ENCODE measurements around the gene IGFBP2. TPM values are rescaled to one million over a fixed set of nuclear protein-coding genes. Genes with fewer than 3 reads are reported as not detected.

Gene IGFBP2
- polyA plus RNA-seq, 1 of the 3 experiments (the other 2 are of a cell fraction): 695 TPM

GRCh38 chr2:216619411-216620393, 13.5 kb upstream of the IGFBP2 start (continued):
- TF ChIP-seq IRF3 (IDR thresholded peaks at IDR 0.05; ENCODE audit: low read depth, low read length) (no peak), NFIC (IDR thresholded peaks at IDR 0.05; ENCODE audit: borderline replicate concordance) (no peak), EP300 (IDR thresholded peaks at IDR 0.05; ENCODE audit: borderline replicate concordance in 1 of 2, low read depth in 1 of 2, low read length in 1 of 2) (peak in 1 of 2 experiments; percentile 76; a peak in 2 of 4 replicates), SMC3 (IDR thresholded peaks at IDR 0.05; ENCODE audit: low read depth, low read length) (0 out of 2 replicates have a peak, but pooled peaks have one; percentile 2), MXI1 (IDR thresholded peaks at IDR 0.05; ENCODE audit: low read depth, low read length) (peak; percentile 70; the same call in 1 of the 2 replicates), YY1 (IDR thresholded peaks at IDR 0.05; ENCODE audit: low read depth) (no peak), FOXM1 (IDR thresholded peaks at IDR 0.05; ENCODE audit: low read depth) (no peak), USF1 (IDR thresholded peaks at IDR 0.05; ENCODE audit: borderline replicate concordance, low read depth) (no peak), RCOR1 (IDR thresholded peaks at IDR 0.05; ENCODE audit: low read length) (peak; percentile 52; the same call in 1 of the 2 replicates), EZH2phosphoT487 (IDR thresholded peaks at IDR 0.05; ENCODE audit: borderline replicate concordance, low read depth) (no peak), FOXJ3 (CRISPR knock-in tag; IDR thresholded peaks at IDR 0.05) (peak; percentile 34; the same call in 1 of the 2 replicates)

- Histone ChIP-seq H3K79me2 (ENCODE audit: insufficient read depth) (no peaks in the 10 kb centered on the region), H3K4me2 (no peak overlapping the region), H4K20me1 (ENCODE audit: insufficient read depth) (no peaks in the 10 kb centered on the region), H3K27ac (ENCODE audit: low read depth in 2 of 2, low read length in 1 of 2) (peak overlapping the region in 1 of 2 experiments; percentile 90; a peak in 2 of 4 replicates), H3F3A (replicated peaks; ENCODE audit: insufficient read depth) (no peaks in the 10 kb centered on the region), H3K4me1 (ENCODE audit: control insufficient read depth in 1 of 2, insufficient read depth in 2 of 2, low read depth in 1 of 2, low read length in 1 of 2) (peaks cover 19 to 38% of the 10 kb centered on the region in 2 experiments; a peak in 3 of 4 replicates), H3K9ac (no peak overlapping the region), H3K9me3 (no peaks in the 10 kb centered on the region), H3K9me2 (no peaks in the 10 kb centered on the region), H2AFZ (ENCODE audit: low read depth) (no peak overlapping the region), H3K4me3 (ENCODE audit: low read depth in 2 of 2, low read length in 1 of 2) (no peak overlapping the region), H3K27me3 (ENCODE audit: insufficient read depth) (no peaks in the 10 kb centered on the region), H3K36me3 (replicated peaks in 1 of 2; ENCODE audit: control insufficient read depth in 1 of 2, insufficient read depth in 2 of 2, low read length in 1 of 2) (no peaks in the 10 kb centered on the region)
- CTCF ChIA-PET: interaction anchor here (0.9 to 8.3 kb wide), 7 partner anchors 11 to 102 kb away, joined by 3 to 62 read pairs (median 4); no protein-coding TSS in a partner anchor
- no peak for DNase-seq
- TF ChIP-seq NFIC (IDR thresholded peaks at IDR 0.05; ENCODE audit: borderline replicate concordance): no peak
- no peak for TF ChIP-seq MXI1 (IDR thresholded peaks at IDR 0.05; ENCODE audit: low read depth, low read length)
- TF ChIP-seq RAD21 (IDR thresholded peaks at IDR 0.05; ENCODE audit: low read length): no peak
- TF ChIP-seq USF2 (IDR thresholded peaks at IDR 0.05; ENCODE audit: borderline replicate concordance, low read depth, low read length): no peak
- TF ChIP-seq USF1 (IDR thresholded peaks at IDR 0.05; ENCODE audit: borderline replicate concordance, low read depth): no peak
- TF ChIP-seq JUND (IDR thresholded peaks at IDR 0.05): no peak
- no peak for TF ChIP-seq TAF1 (IDR thresholded peaks at IDR 0.05; ENCODE audit: borderline replicate concordance, low read depth, low read length)
- no peak for TF ChIP-seq RFX5 (IDR thresholded peaks at IDR 0.05; ENCODE audit: low read length)
- no peak for TF ChIP-seq FOXJ3 (CRISPR knock-in tag; IDR thresholded peaks at IDR 0.05)
- TF ChIP-seq ELF1 (IDR thresholded peaks at IDR 0.05): no peak
- TF ChIP-seq MAX (IDR thresholded peaks at IDR 0.05; ENCODE audit: low read depth): no peak
- no peak for TF ChIP-seq NRF1 (IDR thresholded peaks at IDR 0.05; ENCODE audit: low read depth, low read length)
- no peak for TF ChIP-seq IRF3 (IDR thresholded peaks at IDR 0.05; ENCODE audit: low read depth, low read length)
- POLR2A ChIA-PET: interaction anchor here (1.0 to 2.0 kb wide), 4 partner anchors 10 to 102 kb away, joined by 3 to 6 read pairs (median 4); no protein-coding TSS in a partner anchor
- 87% methylated on average over 12 of the region's 12 CpGs for WGBS (ENCODE audit: low lambda C conversion rate)
Observed at GRCh38 chr2:216620786-216621185, 12.4 kb upstream of the IGFBP2 start.
